ENCODE results near the gene TCF7L1.

GRCh38 chr2:85242321-85242720 is 109.1 kb downstream of the TCF7L1 start:
- TF ChIP-seq CTCF (IDR thresholded peaks at IDR 0.05) (no peak), POLR2A (IDR thresholded peaks at IDR 0.05) (no peak)

Measured in uterus (tissue), 2 donors.